Measurements from ENCODE around the gene NCOR2.

DNA sequence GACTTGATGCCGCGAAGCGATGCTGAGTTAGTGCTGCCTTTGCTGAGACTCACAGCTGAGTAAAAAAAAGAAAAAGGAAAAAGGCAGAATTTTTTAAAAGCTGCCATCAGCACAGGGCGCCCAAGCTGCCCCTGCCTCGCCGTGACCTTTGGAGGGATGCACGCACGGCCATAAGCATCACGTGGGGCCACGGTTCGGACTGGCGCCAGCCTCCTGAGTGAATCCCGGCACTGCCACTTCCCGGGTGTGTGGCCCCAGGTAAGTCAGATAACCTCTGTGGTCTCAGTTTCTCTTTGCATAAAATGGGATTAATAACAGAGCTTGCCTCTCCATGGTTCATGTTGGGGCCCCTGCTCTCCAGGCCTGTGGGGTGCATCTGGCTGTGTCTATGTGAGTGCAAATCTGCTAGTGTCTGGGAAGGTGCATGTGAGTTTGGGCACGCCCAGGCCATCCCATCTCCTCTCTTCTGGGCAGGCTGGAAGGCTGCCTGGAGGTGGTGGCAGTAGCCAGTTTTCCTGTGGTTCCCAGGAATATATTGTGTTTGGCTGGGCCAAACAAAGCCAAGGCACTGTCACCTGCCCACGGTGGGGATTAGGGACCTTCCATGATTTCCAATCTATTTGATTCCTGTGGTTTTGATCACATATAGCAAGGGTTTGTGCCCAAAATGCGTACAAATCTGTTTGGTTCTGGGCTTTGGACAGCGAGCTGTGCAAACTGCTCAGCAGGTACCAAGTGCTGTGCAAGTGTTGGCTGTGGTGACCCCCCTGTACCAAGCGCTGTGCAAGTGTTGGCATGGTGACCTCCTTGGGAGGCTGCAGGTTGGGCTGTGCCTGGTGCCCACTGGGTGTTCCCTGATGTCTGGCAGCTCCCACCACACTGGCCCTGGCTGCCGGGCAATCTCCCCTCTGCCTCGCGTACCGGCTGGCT lies 43.5 kb upstream of the NCOR2 start:
- TF ChIP-seq, protein P1, sequence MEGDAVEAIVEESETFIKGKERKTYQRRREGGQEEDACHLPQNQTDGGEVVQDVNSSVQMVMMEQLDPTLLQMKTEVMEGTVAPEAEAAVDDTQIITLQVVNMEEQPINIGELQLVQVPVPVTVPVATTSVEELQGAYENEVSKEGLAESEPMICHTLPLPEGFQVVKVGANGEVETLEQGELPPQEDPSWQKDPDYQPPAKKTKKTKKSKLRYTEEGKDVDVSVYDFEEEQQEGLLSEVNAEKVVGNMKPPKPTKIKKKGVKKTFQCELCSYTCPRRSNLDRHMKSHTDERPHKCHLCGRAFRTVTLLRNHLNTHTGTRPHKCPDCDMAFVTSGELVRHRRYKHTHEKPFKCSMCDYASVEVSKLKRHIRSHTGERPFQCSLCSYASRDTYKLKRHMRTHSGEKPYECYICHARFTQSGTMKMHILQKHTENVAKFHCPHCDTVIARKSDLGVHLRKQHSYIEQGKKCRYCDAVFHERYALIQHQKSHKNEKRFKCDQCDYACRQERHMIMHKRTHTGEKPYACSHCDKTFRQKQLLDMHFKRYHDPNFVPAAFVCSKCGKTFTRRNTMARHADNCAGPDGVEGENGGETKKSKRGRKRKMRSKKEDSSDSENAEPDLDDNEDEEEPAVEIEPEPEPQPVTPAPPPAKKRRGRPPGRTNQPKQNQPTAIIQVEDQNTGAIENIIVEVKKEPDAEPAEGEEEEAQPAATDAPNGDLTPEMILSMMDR (conservative IDR thresholded peaks at IDR 0.05 in 1 of 2, IDR thresholded peaks at IDR 0.05 in 1 of 2; ENCODE audit: extremely low read depth in 1 of 2, insufficient read depth in 1 of 2, low read depth in 1 of 2, low read length in 2 of 2) = no peak
- no peak for TF ChIP-seq EZH2 (IDR thresholded peaks at IDR 0.05; ENCODE audit: borderline replicate concordance, low read length)

All from mammary epithelial cell (primary cell).